ENCODE measurements around the gene MATCAP1. TPM values are rescaled to one million over a fixed set of nuclear protein-coding genes. Genes with fewer than 3 reads are reported as not detected.
A peak's percentile ranks its signal among the peaks of the same experiment; 100 is the strongest.

Gene MATCAP1
- total RNA-seq, 2 donors from 2014 or later: 11.9 to 31.6 TPM

GRCh38 chr16:67162506-67163163 lies 21.1 kb downstream of the MATCAP1 start:
- Histone ChIP-seq H3K27me3 (no peaks in the 10 kb centered on the region), H3K4me3 (no peak overlapping the region), H3K9me3 (no peaks in the 10 kb centered on the region), H3K36me3 (replicated peaks in 1 of 2; ENCODE audit: insufficient read depth in 1 of 2, low read depth in 2 of 2) (no peaks in the 10 kb centered on the region), H3K4me1 (peaks cover 63% of the 10 kb centered on the region), H3K27ac (no peak overlapping the region)
- peak in 2 of 4 donors; percentile 13 to 15 for DNase-seq
- intact Hi-C loops (cut with DNase I): no loop called here
- WGBS, 2 donors: 53 to 79% methylated on average over 11 to 39 of the region's 44 CpGs
- TF ChIP-seq POLR2A (IDR thresholded peaks at IDR 0.05) (no peak), CTCF (IDR thresholded peaks at IDR 0.05) (no peak)
- no peak for ATAC-seq

GRCh38 chr16:67161595-67162058 lies 22.1 kb downstream of the MATCAP1 start:
- intact Hi-C loops (cut with DNase I): no loop called here
- Histone ChIP-seq H3K4me3 (no peak overlapping the region), H3K27me3 (no peaks in the 10 kb centered on the region), H3K9me3 (no peaks in the 10 kb centered on the region), H3K36me3 (replicated peaks in 1 of 2; ENCODE audit: insufficient read depth in 1 of 2, low read depth in 2 of 2) (no peaks in the 10 kb centered on the region), H3K27ac (no peak overlapping the region), H3K4me1 (peaks cover 63% of the 10 kb centered on the region)
- TF ChIP-seq CTCF (IDR thresholded peaks at IDR 0.05): no peak
- TF ChIP-seq POLR2A (IDR thresholded peaks at IDR 0.05): no peak
- DNase-seq (peak in 2 of 4 donors; percentile 14 to 18), ATAC-seq (no peak)
- WGBS, 2 donors: 64 to 84% methylated on average over 11 to 23 of the region's 25 CpGs

- peaks cover 61% of the 10 kb centered on the region for H3K4me1 ChIP-seq
- intact Hi-C loops (cut with DNase I): no loop called here
Measured at GRCh38 chr16:67158637-67159600, 24.8 kb downstream of the MATCAP1 start.

GRCh38 chr16:67157892-67158635 lies 25.7 kb downstream of the MATCAP1 start:
- H3K36me3 ChIP-seq (replicated peaks in 1 of 2; ENCODE audit: insufficient read depth in 1 of 2, low read depth in 2 of 2): no peaks in the 10 kb centered on the region
- TF ChIP-seq CTCF (IDR thresholded peaks at IDR 0.05) (no peak), POLR2A (IDR thresholded peaks at IDR 0.05) (no peak)
- peaks cover 53% of the 10 kb centered on the region for H3K4me1 ChIP-seq
- WGBS, 2 donors: 73 to 74% methylated on average over 7 of the region's 7 CpGs
- H3K4me3 ChIP-seq: no peak overlapping the region
- H3K27ac ChIP-seq: peak overlapping the region in 1 of 4 donors; percentile 92
- intact Hi-C loops (cut with DNase I): no loop called here
- ATAC-seq (no peak), DNase-seq (no peak)
- no peaks in the 10 kb centered on the region for H3K9me3 ChIP-seq
- H3K27me3 ChIP-seq: no peaks in the 10 kb centered on the region

More at GRCh38 chr16:67158637-67159600, 24.8 kb downstream of the MATCAP1 start:
- WGBS, 2 donors: 2 to 4% methylated on average over 21 to 34 of the region's 34 CpGs
- Histone ChIP-seq H3K27me3 (no peaks in the 10 kb centered on the region), H3K9me3 (no peaks in the 10 kb centered on the region), H3K36me3 (replicated peaks in 1 of 2; ENCODE audit: insufficient read depth in 1 of 2, low read depth in 2 of 2) (no peaks in the 10 kb centered on the region), H3K4me3 (peak overlapping the region; percentile 60 to 72), H3K27ac (peak overlapping the region; percentile 70 to 92 (median 82))
- DNase-seq (peak; percentile 51 to 61 (median 54)), ATAC-seq (no peak)
- TF ChIP-seq CTCF (IDR thresholded peaks at IDR 0.05) (no peak), POLR2A (IDR thresholded peaks at IDR 0.05) (no peak)

Data from body of pancreas (tissue), 4 donors.